Measurements from ENCODE around the gene PAPOLG. TPM values are rescaled to one million over a fixed set of nuclear protein-coding genes. Genes with fewer than 3 reads are reported as not detected.

PAPOLG gene
- total and polyA plus RNA-seq, 2 of the 13 experiments (the other 11 are each of a cell fraction or from before 2014, with no cell fraction given), result 10.1 to 10.4 TPM

- no peak for TF ChIP-seq PRDM4 (CRISPR knock-in tag; IDR thresholded peaks at IDR 0.05; ENCODE audit: borderline replicate concordance)
- no peak for TF ChIP-seq KDM4B (CRISPR knock-in tag; IDR thresholded peaks at IDR 0.05)
- no peak for TF ChIP-seq NFATC3 (CRISPR knock-in tag; IDR thresholded peaks at IDR 0.05)
- no peak for TF ChIP-seq SMAD9 (CRISPR knock-in tag; IDR thresholded peaks at IDR 0.05)
- no peak for TF ChIP-seq ZNF609 (CRISPR knock-in tag; IDR thresholded peaks at IDR 0.05; ENCODE audit: borderline replicate concordance)
- no peak for TF ChIP-seq ATF7 (IDR thresholded peaks at IDR 0.05)
- TF ChIP-seq ATF7 (CRISPR knock-in tag; IDR thresholded peaks at IDR 0.05), result no peak; the same call in 1 of the 2 replicates
- TF ChIP-seq KLF16 (CRISPR knock-in tag; IDR thresholded peaks at IDR 0.05), result no peak; a peak in 1 of 4 replicates
- TF ChIP-seq ZNF558 (CRISPR knock-in tag; IDR thresholded peaks at IDR 0.05; ENCODE audit: borderline replicate concordance), result no peak; the same call in 1 of the 2 replicates
- no peak for TF ChIP-seq AGO1 (IDR thresholded peaks at IDR 0.05; ENCODE audit: low read depth, low read length, poor library complexity, severe bottlenecking)
- no peak for TF ChIP-seq EZH2 (conservative IDR thresholded peaks at IDR 0.05; ENCODE audit: low read depth, low read length)
- TF ChIP-seq SKIL (CRISPR knock-in tag; IDR thresholded peaks at IDR 0.05; ENCODE audit: borderline replicate concordance), result no peak
- TF ChIP-seq KAT2B (IDR thresholded peaks at IDR 0.05; ENCODE audit: borderline replicate concordance, low read depth, low read length), result no peak
- no peak for TF ChIP-seq ZNF513 (CRISPR knock-in tag; conservative IDR thresholded peaks at IDR 0.05)
- TF ChIP-seq NPAS2 (CRISPR knock-in tag; IDR thresholded peaks at IDR 0.05; ENCODE audit: borderline replicate concordance), result no peak
Measured at GRCh38 chr2:60756097-60757087, at the start of gene PAPOLG (continued).

Measured in HepG2 (cell line).